H9 (cell line): ENCODE data around the gene ADGRF5. TPM values are rescaled to one million over a fixed set of nuclear protein-coding genes. Genes with fewer than 3 reads are reported as not detected.

Source experiments
- DNase-seq: peaks from one replicate; pipeline ENCODE4 v3.0.0-alpha.2; 2017
- H2AFZ ChIP-seq: one replicate; pipeline ENCODE4 v1.6.1; 2013; ENCODE audit warnings: mild to moderate bottlenecking, low read length, control low read depth, moderate library complexity
- H2AK5ac ChIP-seq: 2 replicates; pipeline ENCODE4 v1.6.1; 2013; ENCODE audit warnings: low read length, control low read depth, mixed read lengths; ENCODE audit not compliant: insufficient read length
- H2BK120ac ChIP-seq: one replicate; pipeline ENCODE4 v1.6.1; 2013; ENCODE audit warnings: low read depth, mild to moderate bottlenecking, low read length, control low read depth, inconsistent platforms; ENCODE audit not compliant: poor library complexity, severe bottlenecking
- H2BK12ac ChIP-seq: 2 replicates; pipeline ENCODE4 v1.6.1; 2013; ENCODE audit warnings: low read length, control low read depth, mixed read lengths, low read depth; ENCODE audit not compliant: insufficient read length
- H2BK15ac ChIP-seq: 2 replicates; pipeline ENCODE4 v1.6.1; 2013; ENCODE audit warnings: low read depth, low read length, control low read depth
- H2BK20ac ChIP-seq: one replicate; pipeline ENCODE4 v1.6.1; 2013; ENCODE audit warnings: low read depth, mild to moderate bottlenecking, low read length, control low read depth, inconsistent platforms; ENCODE audit not compliant: poor library complexity, severe bottlenecking
- H2BK5ac ChIP-seq: 2 replicates; pipeline ENCODE4 v1.6.1; 2013; ENCODE audit warnings: low read length, control low read depth, mixed read lengths; ENCODE audit not compliant: insufficient read length
- H3K14ac ChIP-seq: 2 replicates; pipeline ENCODE4 v1.6.1; 2013; ENCODE audit warnings: low read length, control low read depth; ENCODE audit not compliant: insufficient read depth
- H3K18ac ChIP-seq: 2 replicates; pipeline ENCODE4 v1.6.1; 2013; ENCODE audit warnings: low read depth, mild to moderate bottlenecking, mixed read lengths, low read length, control low read depth; ENCODE audit not compliant: insufficient read length
- H3K23ac ChIP-seq: 2 replicates; pipeline ENCODE4 v1.6.1; 2013; ENCODE audit warnings: low read length, control low read depth, mixed read lengths, low read depth; ENCODE audit not compliant: insufficient read length
- H3K23me2 ChIP-seq: 2 replicates; pipeline ENCODE4 v1.6.1; 2013; ENCODE audit warnings: low read depth, mild to moderate bottlenecking, mixed read lengths, low read length, control low read depth; ENCODE audit not compliant: insufficient read length, poor library complexity, severe bottlenecking
- H3K27ac ChIP-seq: 2 replicates; pipeline ENCODE4 v1.5.1; 2013; ENCODE audit warnings: low read length, control low read depth, mixed read lengths, low read depth; ENCODE audit not compliant: insufficient read length
- H3K27me3 ChIP-seq: 2 replicates; pipeline ENCODE4 v1.6.1; 2013; ENCODE audit warnings: low read length, control low read depth, inconsistent platforms; ENCODE audit not compliant: insufficient read depth
- H3K4ac ChIP-seq: 2 replicates; pipeline ENCODE4 v1.6.1; 2013; ENCODE audit warnings: low read depth, mild to moderate bottlenecking, control low read depth, inconsistent platforms, low read length, moderate library complexity
- H3K4me1 ChIP-seq: 2 replicates; pipeline ENCODE4 v1.6.1; 2013; ENCODE audit warnings: low read length, control low read depth, inconsistent platforms; ENCODE audit not compliant: insufficient read depth
- H3K4me2 ChIP-seq: 2 replicates; pipeline ENCODE4 v1.6.1; 2013; ENCODE audit warnings: low read length, control low read depth, mixed read lengths; ENCODE audit not compliant: insufficient read length, insufficient read depth
- H3K56ac ChIP-seq: 2 replicates; pipeline ENCODE4 v1.6.1; 2013; ENCODE audit warnings: low read depth, mild to moderate bottlenecking, mixed read lengths, low read length, control low read depth; ENCODE audit not compliant: insufficient read length
- H3K79me1 ChIP-seq: 2 replicates; pipeline ENCODE4 v1.6.1; 2013; ENCODE audit warnings: low read depth, mild to moderate bottlenecking, moderate library complexity, low read length, control low read depth, inconsistent platforms; ENCODE audit not compliant: insufficient read depth, poor library complexity, severe bottlenecking
- H3K79me2 ChIP-seq: 2 replicates; pipeline ENCODE4 v1.6.1; 2013; ENCODE audit warnings: low read length, control low read depth, inconsistent platforms; ENCODE audit not compliant: insufficient read depth
- H3K9ac ChIP-seq: 2 replicates; pipeline ENCODE4 v1.6.1; 2013; ENCODE audit warnings: low read length, control low read depth, mixed read lengths; ENCODE audit not compliant: insufficient read length; ENCODE audit errors: extremely low read depth
- H3K9me3 ChIP-seq: one replicate; pipeline ENCODE4 v1.6.1; 2013; ENCODE audit warnings: low read depth, low read length, inconsistent platforms; ENCODE audit not compliant: control insufficient read depth
- H3T11ph ChIP-seq: one replicate; pipeline ENCODE4 v1.6.1; 2013; ENCODE audit warnings: mild to moderate bottlenecking, low read length, control low read depth, inconsistent platforms
- H4K20me1 ChIP-seq: one replicate; pipeline ENCODE4 v1.6.1; 2013; ENCODE audit not compliant: control insufficient read depth, insufficient read length, insufficient read depth
- H4K5ac ChIP-seq: 2 replicates; pipeline ENCODE4 v1.6.1; 2013; ENCODE audit warnings: low read depth, mild to moderate bottlenecking, mixed read lengths, low read length, control low read depth; ENCODE audit not compliant: insufficient read length
- H4K8ac ChIP-seq: replicated peaks from 2 replicates; pipeline ENCODE4 v1.6.1; 2013; ENCODE audit warnings: low read length, control low read depth, mixed read lengths, low read depth; ENCODE audit not compliant: insufficient read length
- H4K91ac ChIP-seq: 2 replicates; pipeline ENCODE4 v1.6.1; 2013; ENCODE audit warnings: low read depth, mild to moderate bottlenecking, moderate library complexity, mixed read lengths, low read length, control low read depth; ENCODE audit not compliant: insufficient read length
- H3K27ac Mint-ChIP-seq, 3 experiments: 2 replicates in 2 of 3; 3 replicates in 1 of 3; pipeline ENCODE4 v1.8.0; 2020 to 2021; ENCODE audit warnings: mixed read lengths in 3 of 3, mild to moderate bottlenecking in 1 of 3, moderate library complexity in 1 of 3
- H3K27me3 Mint-ChIP-seq: 2 replicates; pipeline ENCODE4 v1.8.0; 2021; ENCODE audit warnings: low read depth, mild to moderate bottlenecking, moderate library complexity, mixed read lengths
- H3K36me3 Mint-ChIP-seq, 3 experiments: 2 replicates in 2 of 3; 3 replicates in 1 of 3; pipeline ENCODE4 v1.8.0; 2020 to 2021; ENCODE audit warnings: low read depth in 3 of 3, mixed read lengths in 3 of 3; ENCODE audit not compliant: insufficient read depth in 1 of 3
- H3K4me1 Mint-ChIP-seq, 2 experiments: 2 replicates each; pipeline ENCODE4 v1.8.0; 2020; ENCODE audit warnings: mixed read lengths in 2 of 2
- H3K4me3 Mint-ChIP-seq, 2 experiments: 2 replicates in 1 of 2; 3 replicates in 1 of 2; pipeline ENCODE4 v1.8.0; 2020 to 2021; ENCODE audit warnings: mild to moderate bottlenecking in 2 of 2, mixed read lengths in 2 of 2, moderate library complexity in 1 of 2
- H3K9me3 Mint-ChIP-seq, 2 experiments: 2 replicates in 1 of 2; 3 replicates in 1 of 2; pipeline ENCODE4 v1.8.0; 2020; ENCODE audit warnings: mild to moderate bottlenecking in 2 of 2, mixed read lengths in 2 of 2, moderate library complexity in 1 of 2
- CTCF ChIP-seq: fragments of 200-600 bp; sonication (generic); conservative IDR thresholded peaks from 3 replicates; pipeline ENCODE4 v1.8.0; 2021; ENCODE audit warnings: antibody characterized with exemption, mild to moderate bottlenecking
- WGBS: extraction: QIAGEN DNeasy Blood & Tissue Kit; methylation state at CpG from one replicate; pipeline ENCODE4 v1.1.7; 2013; ENCODE audit warnings: missing lambda C conversion rate, low lambda C conversion rate, mixed read lengths; ENCODE audit not compliant: insufficient read length; ENCODE audit errors: extremely low coverage; 5-methylcytosine and 5-hydroxymethylcytosine counted together
- total RNA-seq: library from RNA; stranded (reverse); gene quantifications from 2 replicates; pipeline ENCODE4 v1.2.1, GENCODE V29; 2021

Gene ADGRF5
- total RNA-seq, 1 experiment from 2014 or later: not detected

- Histone ChIP-seq H2AFZ (no peak overlapping the region), H3K56ac (no peak overlapping the region), H3K79me2 (no peaks in the 10 kb centered on the region)
Observed at GRCh38 chr6:46891252-46891795, 30.4 kb downstream of the ADGRF5 start.

More at GRCh38 chr6:46891252-46891795, 30.4 kb downstream of the ADGRF5 start:
- Mint-ChIP-seq H3K4me1 (no peaks in the 10 kb centered on the region), H3K9me3 (no peaks in the 10 kb centered on the region), H3K36me3 (no peaks in the 10 kb centered on the region; a peak in 1 of 7 replicates), H3K4me3 (no peak overlapping the region), H3K27ac (no peak overlapping the region), H3K27me3 (no peaks in the 10 kb centered on the region)
- DNase-seq: no peak
- no peak overlapping the region for H3K9ac ChIP-seq
- WGBS: no CpG with 5 or more reads among the region's 4 CpGs
- H4K8ac ChIP-seq: no peak overlapping the region
- no peak for TF ChIP-seq CTCF
- no peaks in the 10 kb centered on the region for H3K23me2 ChIP-seq
- no peak overlapping the region for H3T11ph ChIP-seq
- H3K14ac ChIP-seq: no peak overlapping the region
- H3K79me1 ChIP-seq: no peaks in the 10 kb centered on the region
- no peak overlapping the region for H3K23ac ChIP-seq
- H3K4ac ChIP-seq: no peak overlapping the region
- H4K20me1 ChIP-seq: no peaks in the 10 kb centered on the region
- no peak overlapping the region for H2BK15ac ChIP-seq
- H3K27ac ChIP-seq: no peak overlapping the region
- no peak overlapping the region for H4K91ac ChIP-seq
- no peak overlapping the region for H2BK120ac ChIP-seq
- no peaks in the 10 kb centered on the region for H3K27me3 ChIP-seq
- no peak overlapping the region for H3K18ac ChIP-seq
- H3K4me2 ChIP-seq: no peak overlapping the region
- H2AK5ac ChIP-seq: no peak overlapping the region
- no peaks in the 10 kb centered on the region for H3K4me1 ChIP-seq
- no peak overlapping the region for H4K5ac ChIP-seq
- no peak overlapping the region for H2BK5ac ChIP-seq
- no peak overlapping the region for H2BK20ac ChIP-seq
- no peak overlapping the region for H2BK12ac ChIP-seq
- H3K9me3 ChIP-seq: no peaks in the 10 kb centered on the region
